Daoy (cell line): ENCODE measurements around the gene POLR2J3. TPM values are rescaled to one million over a fixed set of nuclear protein-coding genes. Genes with fewer than 3 reads are reported as not detected.
"Not testable (repeated sequence)": the region's sequence is repeated elsewhere in the genome, so short reads cannot be mapped to it uniquely, and the experiment has no call there.

Experiments used
- DNase-seq: peaks from one replicate; pipeline ENCODE4 v3.0.0-alpha.2; 2015; ENCODE audit warnings: low read depth
- total RNA-seq: library from RNA; depleted of rRNA; stranded (reverse); fragments of >200 nt; shearing (Covaris generic); gene quantifications from 2 replicates; pipeline ENCODE4 v1.2.3, GENCODE V29; 2014; rRNA removed

POLR2J3 gene
- total RNA-seq = 6.5 and 13.9 TPM in 2 replicates

- peak; percentile 97 for DNase-seq
Observed at GRCh38 chr7:102572261-102573239, at the start of gene POLR2J3. Gene POLR2J3 (minus strand): TSS chr7:102572583. CDS start chr7:102572521, 62 bp downstream.

- DNase-seq = peak; percentile 2
Observed at GRCh38 chr7:102618122-102618521, 45.7 kb upstream of the POLR2J3 start.

- peak; percentile 44 for DNase-seq
Observed at GRCh38 chr7:102616507-102617125, 44.2 kb upstream of the POLR2J3 start, which contains the start of gene RASA4. Gene RASA4 (minus strand): TSS chr7:102616756. CDS start chr7:102616689, 67 bp downstream.

- DNase-seq = not testable (repeated sequence)
Observed at GRCh38 chr7:102615930-102616329, 43.5 kb upstream of the POLR2J3 start.

- not testable (repeated sequence) for DNase-seq
Observed at GRCh38 chr7:102614873-102615272, 42.5 kb upstream of the POLR2J3 start.

GRCh38 chr7:102614346-102614697 is 41.9 kb upstream of the POLR2J3 start:
- not testable (repeated sequence) for DNase-seq

- DNase-seq = not testable (repeated sequence)
Observed at GRCh38 chr7:102613575-102614345, 41.4 kb upstream of the POLR2J3 start.

GRCh38 chr7:102611675-102612325 is 39.4 kb upstream of the POLR2J3 start:
- DNase-seq = peak; percentile 53

- not testable (repeated sequence) for DNase-seq
Observed at GRCh38 chr7:102611013-102611674, 38.8 kb upstream of the POLR2J3 start.

- not testable (repeated sequence) for DNase-seq
Observed at GRCh38 chr7:102610441-102610840, 38.1 kb upstream of the POLR2J3 start.

- not testable (repeated sequence) for DNase-seq
Observed at GRCh38 chr7:102609734-102610133, 37.4 kb upstream of the POLR2J3 start.

GRCh38 chr7:102606848-102607247 is 34.5 kb upstream of the POLR2J3 start:
- DNase-seq = not testable (repeated sequence)

- DNase-seq = not testable (repeated sequence)
Observed at GRCh38 chr7:102604431-102605145, 32.2 kb upstream of the POLR2J3 start.

GRCh38 chr7:102602317-102602716 is 29.9 kb upstream of the POLR2J3 start:
- DNase-seq = not testable (repeated sequence)

GRCh38 chr7:102599699-102600098 is 27.3 kb upstream of the POLR2J3 start:
- not testable (repeated sequence) for DNase-seq

GRCh38 chr7:102596036-102596435 is 23.7 kb upstream of the POLR2J3 start:
- DNase-seq = not testable (repeated sequence)

GRCh38 chr7:102593637-102594334 is 21.4 kb upstream of the POLR2J3 start:
- not testable (repeated sequence) for DNase-seq

- not testable (repeated sequence) for DNase-seq
Observed at GRCh38 chr7:102592477-102593019, 20.2 kb upstream of the POLR2J3 start.

- not testable (repeated sequence) for DNase-seq
Observed at GRCh38 chr7:102589857-102590256, 17.5 kb upstream of the POLR2J3 start.
